HCT116 (cell line): ENCODE measurements around the gene LRRC8B. TPM values are rescaled to one million over a fixed set of nuclear protein-coding genes. Genes with fewer than 3 reads are reported as not detected.
A peak's percentile ranks its signal among the peaks of the same experiment; 100 is the strongest.

Source experiments
- ATAC-seq: fragments of 200-7000 bp; cut with Tn5 transposase; 2 replicates; pipeline ENCODE4 v1.9.1; 2020; ENCODE audit warnings: mild to moderate bottlenecking, moderate library complexity
- BruUV-seq: library from RNA; stranded (reverse); fragments of 400-500 nt; replicated peaks from 2 replicates; lab custom pipeline; 2021; lab: Mats Ljungman, UMichigan
- CTCF ChIA-PET: fragments of 300-600 bp; sonication (Branson Sonifier 250); formaldehyde crosslinking; loops from one replicate; lab custom pipeline; 2021; ENCODE audit warnings: antibody characterized with exemption; lab: Charles Lee
- POLR2A ChIA-PET: fragments of 300-600, 350-600 bp; sonication (Branson Sonifier 250); formaldehyde crosslinking; loops from one replicate; lab custom pipeline; 2021; ENCODE audit warnings: antibody characterized with exemption; lab: Charles Lee
- RAD21 ChIA-PET, 2 experiments: fragments of 300-600 bp; sonication (Branson Sonifier 250); formaldehyde crosslinking; loops; one replicate each; lab custom pipeline; 2023; ENCODE audit warnings: low total read pairs in 2 of 2; ENCODE audit not compliant: uncharacterized antibody in 2 of 2, unreplicated experiment in 2 of 2, low non-redundant PET in 1 of 2; lab: Charles Lee
- DNase-seq: peaks from one replicate; pipeline ENCODE4 v3.0.0-alpha.2; 2010; ENCODE audit warnings: low read depth, low spot score
- H2AFZ ChIP-seq: fragments of 200-600 bp; shearing (Covaris generic), sonication (generic); 2 replicates; pipeline ENCODE4 v1.6.1; 2017; ENCODE audit warnings: low read depth, mixed run types, mixed read lengths, antibody characterized with exemption, low read length; ENCODE audit not compliant: poor library complexity, severe bottlenecking
- H3K27ac ChIP-seq: 2 replicates; pipeline ENCODE4 v1.5.1; 2012; ENCODE audit warnings: low read depth, low read length
- H3K27me3 ChIP-seq: fragments of 200-600 bp; sonication (generic); 2 replicates; pipeline ENCODE4 v1.6.1; 2016; ENCODE audit warnings: mixed run types, low read length, mixed read lengths; ENCODE audit not compliant: insufficient read depth
- H3K36me3 ChIP-seq, 2 experiments: fragments of 200-500 bp in 1 of 2; fragments of 200-600 bp in 1 of 2; sonication (Bioruptor generic) in 1 of 2; sonication (generic) in 1 of 2; 2 replicates each; pipeline versions ENCODE4 v1.5.1 to v1.6.1; 2014 to 2016; ENCODE audit warnings: low read length in 2 of 2, inconsistent platforms in 1 of 2, mixed read lengths in 1 of 2, mixed run types in 1 of 2; ENCODE audit not compliant: insufficient read depth in 2 of 2, control insufficient read depth in 1 of 2
- H3K4me1 ChIP-seq, 2 experiments: fragments of 200-600 bp in 1 of 2; sonication (generic) in 1 of 2; 2 replicates each; pipeline versions ENCODE4 v1.5.1 to v1.6.1; 2012 to 2017; ENCODE audit warnings: low read length in 2 of 2, inconsistent platforms in 1 of 2, mild to moderate bottlenecking in 1 of 2, mixed read lengths in 1 of 2, mixed run types in 1 of 2, moderate library complexity in 1 of 2; ENCODE audit not compliant: insufficient read depth in 2 of 2, control insufficient read depth in 1 of 2
- H3K4me2 ChIP-seq: fragments of 200-600 bp; sonication (generic); 2 replicates; pipeline ENCODE4 v1.6.1; 2017; ENCODE audit warnings: mixed run types, low read length, mixed read lengths
- H3K4me3 ChIP-seq, 2 experiments: fragments of 200-600 bp in 1 of 2; sonication (generic) in 1 of 2; replicated peaks in 1 of 2; 2 replicates each; pipeline ENCODE4 v1.5.1; 2011 to 2016; ENCODE audit warnings: low read length in 2 of 2, control low read depth in 1 of 2, low read depth in 1 of 2, mild to moderate bottlenecking in 1 of 2, mixed read lengths in 1 of 2, mixed run types in 1 of 2
- H3K79me2 ChIP-seq: fragments of 200-600 bp; sonication (generic); 2 replicates; pipeline ENCODE4 v1.6.1; 2017; ENCODE audit warnings: mild to moderate bottlenecking, mixed run types, low read length, moderate library complexity, mixed read lengths; ENCODE audit not compliant: insufficient read depth
- H3K9ac ChIP-seq: fragments of 200-600 bp; sonication (generic); 2 replicates; pipeline ENCODE4 v1.6.1; 2016; ENCODE audit warnings: low read length, mixed read lengths
- H3K9me2 ChIP-seq: fragments of 200-600 bp; sonication (generic), shearing (Covaris generic); 2 replicates; pipeline ENCODE4 v1.6.1; 2017; ENCODE audit warnings: mixed run types, mild to moderate bottlenecking, moderate library complexity; ENCODE audit not compliant: insufficient read depth
- H3K9me3 ChIP-seq, 2 experiments: fragments of 200-500 bp in 1 of 2; fragments of 200-600 bp in 1 of 2; sonication (Bioruptor generic) in 1 of 2; sonication (generic) in 1 of 2; 2 replicates each; pipeline ENCODE4 v1.6.1; 2014 to 2017; ENCODE audit warnings: low read length in 2 of 2, mixed read lengths in 2 of 2, inconsistent platforms in 1 of 2, low read depth in 1 of 2, mild to moderate bottlenecking in 1 of 2, mixed run types in 1 of 2, moderate library complexity in 1 of 2; ENCODE audit not compliant: control insufficient read depth in 1 of 2, insufficient read depth in 1 of 2
- H4K20me1 ChIP-seq: fragments of 200-600 bp; sonication (generic), shearing (Covaris generic); 2 replicates; pipeline ENCODE4 v1.6.1; 2017; ENCODE audit warnings: mixed run types, mild to moderate bottlenecking, moderate library complexity; ENCODE audit not compliant: insufficient read depth
- CBX3 ChIP-seq: IDR thresholded peaks from 2 replicates; pipeline ENCODE4 v1.6.1; 2012; ENCODE audit warnings: low read depth
- EGR1 ChIP-seq: IDR thresholded peaks from 2 replicates; pipeline ENCODE4 v1.6.1; 2012; ENCODE audit warnings: low read depth
- REST ChIP-seq: IDR thresholded peaks from 2 replicates; pipeline ENCODE4 v1.6.1; 2012; ENCODE audit warnings: low read depth
- intact Hi-C: fragments of 100-400 bp; cut with micrococcal nuclease; formaldehyde crosslinking; loops from 2 replicates; pipeline ENCODE4 v1.10.0; 2022
- total RNA-seq: library from RNA; stranded (reverse); gene quantifications from one replicate; pipeline ENCODE4 v1.2.1, GENCODE V29; 2021; ENCODE audit not compliant: unreplicated experiment

The LRRC8B gene
- total RNA-seq, 1 experiment from 2014 or later = 17.9 TPM

- RAD21 ChIA-PET = no interaction called here
- Histone ChIP-seq H3K4me2 (no peak overlapping the region), H3K36me3 (no peaks in the 10 kb centered on the region), H3K79me2 (peaks cover 13% of the 10 kb centered on the region), H2AFZ (no peak overlapping the region), H3K9me2 (no peaks in the 10 kb centered on the region), H3K9me3 (no peaks in the 10 kb centered on the region), H3K27ac (no peak overlapping the region), H3K9ac (no peak overlapping the region), H3K27me3 (no peaks in the 10 kb centered on the region), H4K20me1 (peaks cover 3% of the 10 kb centered on the region; the same call in 1 of the 2 replicates), H3K4me1 (peaks cover 5 to 20% of the 10 kb centered on the region in 2 experiments; a peak in 3 of 4 replicates), H3K4me3 (no peak overlapping the region)
- CTCF ChIA-PET = interaction anchor here (0.8 kb wide), 1 partner anchor 14 kb away, joined by 3 read pairs; no protein-coding TSS in a partner anchor
- no peak for ATAC-seq
- POLR2A ChIA-PET = no interaction called here
- no peak for DNase-seq
- intact Hi-C loops = loop anchor here (10.0 kb wide), 2 partner anchors 105 to 365 kb away; partner anchors contain the start of genes LRRC8B and ZNF326
- no TSS peak for BruUV-seq
- TF ChIP-seq REST = no peak
- TF ChIP-seq, all 23 proteins: peak for 0
These were observed 105.4 kb downstream of the LRRC8B start for GRCh38 chr1:89630048-89630447.

DNA sequence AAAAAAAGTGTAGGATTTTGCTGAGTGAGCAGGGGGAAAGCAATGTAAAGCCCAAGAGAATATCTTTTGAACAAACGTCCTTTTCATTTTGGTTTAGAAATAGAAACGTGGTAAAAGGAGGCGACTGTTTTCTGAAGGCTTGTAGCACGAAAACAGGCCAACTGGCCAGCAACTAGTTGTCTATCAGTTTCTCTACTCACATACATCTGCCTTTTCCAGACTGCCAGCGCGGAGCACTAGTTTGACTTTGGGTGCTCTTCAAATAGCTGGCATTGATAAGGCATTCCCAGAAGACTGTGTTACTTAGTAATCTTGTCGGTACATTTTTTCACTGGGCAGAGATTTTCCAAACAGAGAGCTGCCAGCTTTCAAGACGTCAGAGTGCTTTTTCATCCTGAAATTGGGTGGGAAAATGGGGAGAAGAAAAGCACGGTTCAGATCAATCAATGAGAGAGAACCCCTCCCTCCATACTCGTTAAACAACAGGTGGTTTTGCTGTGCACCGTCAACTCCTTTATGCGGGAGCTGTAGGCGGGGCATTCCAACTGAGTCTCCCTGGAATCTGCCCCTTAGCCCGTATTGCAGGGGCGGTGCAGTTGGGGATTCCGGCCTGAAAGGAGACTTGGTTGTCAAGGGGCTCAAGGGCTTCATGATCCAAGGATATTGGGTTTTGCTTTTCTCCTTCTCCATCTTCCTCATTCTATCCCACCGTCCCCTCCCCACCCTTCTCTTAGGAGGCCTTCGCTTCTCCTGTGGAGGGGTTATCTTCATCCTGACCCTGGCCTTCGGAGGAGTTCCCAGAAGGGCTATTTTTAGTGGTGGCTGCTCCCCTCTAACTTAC is 107.4 kb downstream of the LRRC8B start:
- ChIA-PET POLR2A (no interaction called here), RAD21 (no interaction called here), CTCF (interaction anchor here (0.9 to 2.3 kb wide), 3 partner anchors 16 to 131 kb away, joined by 3 to 10 read pairs (median 4); no protein-coding TSS in a partner anchor)
- H3K4me3 ChIP-seq = peak overlapping the region; percentile 55 to 80
- TF ChIP-seq CBX3 (no peak), EGR1 (no peak)
- ATAC-seq (peak; percentile 12), DNase-seq (no peak)
- H4K20me1 ChIP-seq = peaks cover 3% of the 10 kb centered on the region; the same call in 1 of the 2 replicates
- peaks cover 8 to 36% of the 10 kb centered on the region in 2 experiments; a peak in 3 of 4 replicates for H3K4me1 ChIP-seq
- peak overlapping the region; percentile 80 for H3K27ac ChIP-seq
- H3K9me3 ChIP-seq = no peaks in the 10 kb centered on the region
- no peaks in the 10 kb centered on the region for H3K27me3 ChIP-seq
- peak overlapping the region; percentile 82 for H3K9ac ChIP-seq
- no peaks in the 10 kb centered on the region for H3K9me2 ChIP-seq
- peaks cover 33% of the 10 kb centered on the region for H3K79me2 ChIP-seq
- intact Hi-C loops = loop anchor here (10.0 kb wide), 2 partner anchors 107 to 363 kb away; partner anchors contain the start of genes LRRC8B and ZNF326
- BruUV-seq = TSS peak; percentile 40
- peak overlapping the region; percentile 22 for H2AFZ ChIP-seq
- H3K36me3 ChIP-seq = no peaks in the 10 kb centered on the region
- peak overlapping the region; percentile 94 for H3K4me2 ChIP-seq
